Aorta (tissue), 5 donors: ENCODE results near the gene ELOVL4. TPM values are rescaled to one million over a fixed set of nuclear protein-coding genes. Genes with fewer than 3 reads are reported as not detected.
A peak's percentile ranks its signal among the peaks of the same experiment; 100 is the strongest.

Experiments
- ATAC-seq: fragments of 200-7000 bp; cut with Tn5 transposase; one replicate; pipeline ENCODE4 v1.9.1; 2022; ENCODE audit warnings: moderate library complexity; ENCODE audit not compliant: low FRiP score
- DNase-seq, 2 donors: peaks; one replicate each; pipeline ENCODE4 v3.0.0-alpha.2; 2020
- H3K27ac ChIP-seq, 2 donors: one replicate each; pipeline ENCODE4 v1.5.1; 2013; ENCODE audit warnings: low read length in 2 of 2, mild to moderate bottlenecking in 2 of 2, moderate library complexity in 2 of 2, control low read depth in 1 of 2, inconsistent platforms in 1 of 2, low read depth in 1 of 2
- H3K27me3 ChIP-seq, 2 donors: one replicate each; pipeline ENCODE4 v1.6.1; 2013; ENCODE audit warnings: control low read depth in 1 of 2, low read length in 1 of 2, mild to moderate bottlenecking in 1 of 2, moderate library complexity in 1 of 2; ENCODE audit not compliant: insufficient read depth in 2 of 2, control insufficient read depth in 1 of 2
- H3K36me3 ChIP-seq, 2 donors: one replicate each; pipeline ENCODE4 v1.6.1; 2013; ENCODE audit warnings: control low read depth in 1 of 2, low read length in 1 of 2, mild to moderate bottlenecking in 1 of 2; ENCODE audit not compliant: insufficient read depth in 2 of 2, control insufficient read depth in 1 of 2
- H3K4me1 ChIP-seq, 2 donors: one replicate each; pipeline ENCODE4 v1.6.1; 2013; ENCODE audit warnings: low read length in 2 of 2, control low read depth in 1 of 2, mild to moderate bottlenecking in 1 of 2, moderate library complexity in 1 of 2; ENCODE audit not compliant: insufficient read depth in 2 of 2, control insufficient read depth in 1 of 2
- H3K4me3 ChIP-seq, 2 donors: one replicate each; pipeline ENCODE4 v1.5.1; 2013; ENCODE audit warnings: low read length in 2 of 2, control low read depth in 1 of 2, mild to moderate bottlenecking in 1 of 2
- H3K9me3 ChIP-seq: one replicate; pipeline ENCODE4 v1.6.1; 2013; ENCODE audit warnings: mild to moderate bottlenecking, low read length; ENCODE audit not compliant: control insufficient read depth
- WGBS, 2 donors: extraction: QIAGEN DNeasy Blood & Tissue Kit; methylation state at CpG; one replicate each; pipeline ENCODE4 v1.1.7; 2013; 5-methylcytosine and 5-hydroxymethylcytosine counted together
- intact Hi-C, 2 donors: fragments of 100-400 bp; cut with DNase I; formaldehyde crosslinking; loops; one replicate each; pipeline versions ENCODE4 v1.14.2 to v1.15.0; 2022
- long read RNA-seq, 2 donors: library from polyadenylated mRNA; unstranded; transcript quantifications; one replicate each; pipeline ENCODE4 v2.0.0, GENCODE V29; 2020 to 2021
- polyA plus RNA-seq, 2 donors: library from polyadenylated mRNA; stranded (reverse); fragments of 200-250 nt; gene quantifications; one replicate each; pipeline ENCODE4 v1.2.3, GENCODE V29; 2013
- total RNA-seq, 2 donors: library from RNA; stranded (reverse); fragmentation: NEBNext Ultra II Directional; extraction: Animal tissue kit (Norgen Biotek cat#: 25700); gene quantifications; one replicate each; pipeline ENCODE4 v1.2.1, GENCODE V29; 2021
- donor health status: healthy with polysubstance abuse.
- donor health status: Bipolar disorder and iron deficiency.
- donor health status: DM: no; HTN: no; CAD: no.
- donor health status: DM: no; HTN: no; CAD: no.
- donor health status: DM: yes; HTN: yes; CAD: no.

The ELOVL4 gene
- total RNA-seq (1 to 10 TPM; 2.4 to 3.3 TPM), polyA plus RNA-seq (1 to 10 TPM; 1.6 to 2.3 TPM)
- long read RNA-seq, donor 1, partial matches to known transcripts, result 0 of 2 reads
- long read RNA-seq, donor 1, other reads (novel, unspliced or antisense), result 0 of 2 reads
- long read RNA-seq, donor 2, result 0 reads

GRCh38 chr6:79947191-79948186 lies at the start of gene ELOVL4:
TSS of gene ELOVL4 (minus strand) at chr6:79947553. CDS start at chr6:79947279, 274 bp downstream.
- peak; percentile 78 to 91 for DNase-seq
- peak; percentile 91 for ATAC-seq
- intact Hi-C loops, result loop anchor here (5.0 kb wide), 2 partner anchors 55 to 145 kb away; partner anchors contain the start of gene TTK (in 2 of the 2)

GRCh38 chr6:79993911-79994309 lies 46.6 kb upstream of the ELOVL4 start:
- intact Hi-C loops, result loop anchor here in 1 of 2 donors (5.0 kb wide), 1 partner anchor 153 kb away; no protein-coding TSS in a partner anchor
- Histone ChIP-seq H3K27me3 (no peaks in the 10 kb centered on the region), H3K4me3 (no peak overlapping the region), H3K36me3 (no peaks in the 10 kb centered on the region), H3K27ac (no peak overlapping the region), H3K9me3 (no peaks in the 10 kb centered on the region), H3K4me1 (no peaks in the 10 kb centered on the region)
- ATAC-seq (no peak), DNase-seq (no peak)

More at GRCh38 chr6:79947191-79948186, at the start of gene ELOVL4:
- Histone ChIP-seq H3K4me1 (no peaks in the 10 kb centered on the region), H3K27me3 (no peaks in the 10 kb centered on the region), H3K36me3 (no peaks in the 10 kb centered on the region), H3K27ac (no peak within 1 kb of the TSS), H3K9me3 (no peaks in the 10 kb centered on the region), H3K4me3 (peak within 1 kb of the TSS; percentile 60 to 63)
- 1% methylated on average over 79 to 84 of the region's 84 CpGs for WGBS, 2 donors

- intact Hi-C loops, result loop anchor here in 1 of 2 donors (5.0 kb wide), 1 partner anchor 154 kb away; no protein-coding TSS in a partner anchor
- no peaks in the 10 kb centered on the region for H3K36me3 ChIP-seq
- 47 to 49% methylated on average over 2 of the region's 2 CpGs for WGBS, 2 donors
- H3K4me1 ChIP-seq, result no peaks in the 10 kb centered on the region
- no peaks in the 10 kb centered on the region for H3K9me3 ChIP-seq
- no peak overlapping the region for H3K4me3 ChIP-seq
- H3K27me3 ChIP-seq, result no peaks in the 10 kb centered on the region
- ATAC-seq (no peak), DNase-seq (no peak)
- H3K27ac ChIP-seq, result no peak overlapping the region
Measured at GRCh38 chr6:79993012-79993910, 45.9 kb upstream of the ELOVL4 start.

GRCh38 chr6:79989641-79990040 lies 42.3 kb upstream of the ELOVL4 start:
- DNase-seq (no peak), ATAC-seq (no peak)
- Histone ChIP-seq H3K9me3 (no peaks in the 10 kb centered on the region), H3K36me3 (no peaks in the 10 kb centered on the region), H3K27ac (no peak overlapping the region), H3K4me1 (no peaks in the 10 kb centered on the region), H3K27me3 (no peaks in the 10 kb centered on the region), H3K4me3 (no peak overlapping the region)
- 91 to 95% methylated on average over 1 of the region's 1 CpG for WGBS, 2 donors
- intact Hi-C loops, result loop anchor here in 1 of 2 donors (5.0 kb wide), 1 partner anchor 158 kb away; no protein-coding TSS in a partner anchor

- Histone ChIP-seq H3K4me3 (no peak overlapping the region), H3K27me3 (no peaks in the 10 kb centered on the region), H3K4me1 (no peaks in the 10 kb centered on the region), H3K27ac (no peak overlapping the region), H3K36me3 (no peaks in the 10 kb centered on the region), H3K9me3 (no peaks in the 10 kb centered on the region)
- ATAC-seq (no peak), DNase-seq (no peak)
- intact Hi-C loops, result no loop called here
Measured at GRCh38 chr6:79985128-79985527, 37.8 kb upstream of the ELOVL4 start.

GRCh38 chr6:79984261-79984660 lies 36.9 kb upstream of the ELOVL4 start:
- 48 to 56% methylated on average over 2 of the region's 2 CpGs for WGBS, 2 donors
- ATAC-seq, result no peak
- Histone ChIP-seq H3K27ac (no peak overlapping the region), H3K9me3 (no peaks in the 10 kb centered on the region), H3K4me1 (no peaks in the 10 kb centered on the region), H3K27me3 (no peaks in the 10 kb centered on the region), H3K36me3 (no peaks in the 10 kb centered on the region), H3K4me3 (no peak overlapping the region)
- DNase-seq, result no peak
- intact Hi-C loops, result no loop called here

GRCh38 chr6:79981652-79982051 lies 34.3 kb upstream of the ELOVL4 start:
- WGBS, 2 donors, result 95% methylated on average over 4 of the region's 4 CpGs
- intact Hi-C loops, result no loop called here

GRCh38 chr6:79971193-79971592 lies 23.8 kb upstream of the ELOVL4 start:
- H3K27me3 ChIP-seq, result no peaks in the 10 kb centered on the region
- intact Hi-C loops, result no loop called here
- H3K36me3 ChIP-seq, result no peaks in the 10 kb centered on the region
- no peak overlapping the region for H3K4me3 ChIP-seq
- no peak overlapping the region for H3K27ac ChIP-seq
- no peaks in the 10 kb centered on the region for H3K4me1 ChIP-seq
- DNase-seq (no peak), ATAC-seq (no peak)
- H3K9me3 ChIP-seq, result no peaks in the 10 kb centered on the region

More at GRCh38 chr6:79981652-79982051, 34.3 kb upstream of the ELOVL4 start:
- Histone ChIP-seq H3K4me1 (no peaks in the 10 kb centered on the region), H3K36me3 (no peaks in the 10 kb centered on the region), H3K27ac (no peak overlapping the region), H3K27me3 (no peaks in the 10 kb centered on the region), H3K4me3 (no peak overlapping the region), H3K9me3 (no peaks in the 10 kb centered on the region)
- ATAC-seq, result no peak
- DNase-seq, result no peak
